ENCODE measurements around the gene ZNF736.
"Not testable (repeated sequence)": the region's sequence is repeated elsewhere in the genome, so short reads cannot be mapped to it uniquely, and the experiment has no call there.

Gene ZNF736

DNA sequence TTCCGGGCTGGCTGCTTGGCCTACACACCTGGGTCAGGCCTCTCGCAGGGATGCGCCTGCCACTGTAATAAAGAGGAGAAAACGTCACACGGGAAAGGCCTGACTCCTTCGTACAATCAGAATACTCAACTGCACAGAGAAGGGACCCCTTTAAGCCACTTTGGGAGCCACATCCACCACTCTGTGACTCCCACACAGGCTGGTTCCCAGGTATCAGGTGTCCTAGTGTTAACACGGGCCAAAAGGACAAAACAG is 5.8 kb upstream of the ZNF736 start:
- peak overlapping the region; percentile 85 for H3K27ac ChIP-seq
- TF ChIP-seq, protein P1, sequence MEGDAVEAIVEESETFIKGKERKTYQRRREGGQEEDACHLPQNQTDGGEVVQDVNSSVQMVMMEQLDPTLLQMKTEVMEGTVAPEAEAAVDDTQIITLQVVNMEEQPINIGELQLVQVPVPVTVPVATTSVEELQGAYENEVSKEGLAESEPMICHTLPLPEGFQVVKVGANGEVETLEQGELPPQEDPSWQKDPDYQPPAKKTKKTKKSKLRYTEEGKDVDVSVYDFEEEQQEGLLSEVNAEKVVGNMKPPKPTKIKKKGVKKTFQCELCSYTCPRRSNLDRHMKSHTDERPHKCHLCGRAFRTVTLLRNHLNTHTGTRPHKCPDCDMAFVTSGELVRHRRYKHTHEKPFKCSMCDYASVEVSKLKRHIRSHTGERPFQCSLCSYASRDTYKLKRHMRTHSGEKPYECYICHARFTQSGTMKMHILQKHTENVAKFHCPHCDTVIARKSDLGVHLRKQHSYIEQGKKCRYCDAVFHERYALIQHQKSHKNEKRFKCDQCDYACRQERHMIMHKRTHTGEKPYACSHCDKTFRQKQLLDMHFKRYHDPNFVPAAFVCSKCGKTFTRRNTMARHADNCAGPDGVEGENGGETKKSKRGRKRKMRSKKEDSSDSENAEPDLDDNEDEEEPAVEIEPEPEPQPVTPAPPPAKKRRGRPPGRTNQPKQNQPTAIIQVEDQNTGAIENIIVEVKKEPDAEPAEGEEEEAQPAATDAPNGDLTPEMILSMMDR (IDR thresholded peaks at IDR 0.05): no peak
- TF ChIP-seq ZFX (IDR thresholded peaks at IDR 0.05; ENCODE audit: borderline replicate concordance): no peak

DNA sequence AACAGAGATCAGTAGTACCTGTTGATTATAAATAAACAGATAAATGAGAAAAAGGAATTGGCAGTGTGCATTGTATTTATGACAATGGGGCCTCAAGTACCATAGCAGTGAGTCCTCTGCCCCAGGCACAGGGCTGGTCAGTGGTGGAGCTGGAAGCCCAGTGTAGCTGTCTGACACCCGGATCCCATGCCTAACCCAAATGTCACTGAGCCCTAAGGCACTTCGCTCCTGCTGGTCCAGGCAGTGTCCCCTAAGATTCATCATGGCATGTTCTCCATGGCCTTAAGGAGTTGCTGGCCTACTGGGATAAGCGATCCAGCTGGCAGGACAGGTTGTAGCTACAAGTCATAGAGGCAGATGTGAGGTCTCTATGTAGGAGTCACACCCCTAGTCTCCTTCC is 3.3 kb upstream of the ZNF736 start:
- no peak overlapping the region for H3K27ac ChIP-seq
- no peak for TF ChIP-seq ZFX (IDR thresholded peaks at IDR 0.05; ENCODE audit: borderline replicate concordance)
- TF ChIP-seq, protein P1 (IDR thresholded peaks at IDR 0.05): no peak

DNA sequence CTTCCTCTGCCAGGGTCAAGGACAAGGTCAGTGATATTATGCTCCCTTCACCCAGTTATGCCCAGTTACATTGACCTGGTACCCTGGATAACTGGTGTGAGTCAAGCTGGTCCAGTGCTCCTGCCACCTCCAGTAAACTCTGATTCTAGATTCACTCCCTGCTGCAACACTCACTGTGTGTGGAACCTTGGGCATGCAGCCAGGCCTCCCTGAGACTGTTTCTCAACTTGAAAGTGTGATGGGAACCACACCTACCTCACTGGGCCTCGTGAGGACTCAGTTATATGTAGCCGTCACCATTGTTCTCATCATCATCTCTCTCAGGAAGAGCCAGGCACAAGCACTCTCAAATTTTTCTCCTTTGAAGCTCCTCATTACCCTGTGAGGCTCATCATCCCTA is 935 bp upstream of the ZNF736 start:
- H3K27ac ChIP-seq: peak overlapping the region; percentile 92
- TF ChIP-seq, protein P1 (IDR thresholded peaks at IDR 0.05): no peak
- TF ChIP-seq ZFX (IDR thresholded peaks at IDR 0.05; ENCODE audit: borderline replicate concordance): no peak

DNA sequence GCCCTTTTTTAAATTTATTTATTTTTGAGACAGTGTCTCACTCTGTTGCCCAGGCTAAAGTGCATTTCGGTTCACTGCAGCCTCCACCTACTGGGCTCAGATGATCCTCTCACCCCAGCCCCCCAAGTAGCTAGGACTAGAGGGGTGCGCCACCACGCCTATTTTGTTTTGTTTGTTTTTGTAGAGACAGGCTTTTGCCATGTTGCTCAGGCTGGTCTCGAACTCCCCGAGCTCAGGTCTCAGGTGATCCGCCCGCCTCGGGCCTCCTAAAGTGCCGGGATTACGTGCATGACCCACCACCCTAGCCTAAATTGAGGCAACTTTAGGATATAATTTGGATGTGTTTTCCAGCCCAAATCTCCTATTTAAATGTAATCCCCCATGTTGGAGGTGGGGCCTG is 805 bp downstream of the ZNF736 start:
- TF ChIP-seq, protein P1 (IDR thresholded peaks at IDR 0.05): no peak
- no peak for TF ChIP-seq ZFX (IDR thresholded peaks at IDR 0.05; ENCODE audit: borderline replicate concordance)
- H3K27ac ChIP-seq: peak overlapping the region; percentile 92

DNA sequence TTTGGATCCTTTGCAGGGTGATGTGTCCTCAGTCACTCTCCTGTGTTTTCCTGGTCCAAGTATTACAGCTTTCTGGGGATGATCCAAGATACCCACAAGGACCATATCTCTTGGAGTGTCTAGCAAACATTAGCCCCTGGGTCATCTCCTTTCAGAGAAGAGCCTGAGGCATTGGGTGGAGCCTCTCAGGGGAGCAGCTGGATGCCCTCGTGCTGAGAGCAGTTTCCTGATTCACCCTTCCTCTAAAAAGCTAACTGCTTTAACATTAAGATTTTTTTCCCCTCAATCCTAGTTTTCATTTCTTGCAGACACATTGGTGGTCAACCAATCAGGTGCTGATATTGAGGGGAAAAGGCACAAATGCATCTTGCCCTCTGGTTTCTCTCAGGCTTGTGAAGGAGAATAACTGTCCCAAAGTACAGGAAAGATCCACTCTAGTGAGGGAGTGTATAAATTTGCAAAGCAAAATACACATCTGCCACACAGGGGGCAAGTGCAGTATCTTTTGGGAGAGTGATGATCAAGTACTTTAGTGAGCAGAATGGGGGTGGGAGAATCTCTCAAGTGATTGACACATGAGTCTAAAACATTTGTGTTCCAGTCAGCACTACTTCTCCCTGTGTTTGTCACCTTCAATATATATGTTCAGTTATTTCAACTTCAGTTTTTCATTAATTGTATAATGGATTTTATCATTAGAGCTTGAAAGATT is 2.4 kb downstream of the ZNF736 start:
- H3K27ac ChIP-seq: peak overlapping the region; percentile 92

DNA sequence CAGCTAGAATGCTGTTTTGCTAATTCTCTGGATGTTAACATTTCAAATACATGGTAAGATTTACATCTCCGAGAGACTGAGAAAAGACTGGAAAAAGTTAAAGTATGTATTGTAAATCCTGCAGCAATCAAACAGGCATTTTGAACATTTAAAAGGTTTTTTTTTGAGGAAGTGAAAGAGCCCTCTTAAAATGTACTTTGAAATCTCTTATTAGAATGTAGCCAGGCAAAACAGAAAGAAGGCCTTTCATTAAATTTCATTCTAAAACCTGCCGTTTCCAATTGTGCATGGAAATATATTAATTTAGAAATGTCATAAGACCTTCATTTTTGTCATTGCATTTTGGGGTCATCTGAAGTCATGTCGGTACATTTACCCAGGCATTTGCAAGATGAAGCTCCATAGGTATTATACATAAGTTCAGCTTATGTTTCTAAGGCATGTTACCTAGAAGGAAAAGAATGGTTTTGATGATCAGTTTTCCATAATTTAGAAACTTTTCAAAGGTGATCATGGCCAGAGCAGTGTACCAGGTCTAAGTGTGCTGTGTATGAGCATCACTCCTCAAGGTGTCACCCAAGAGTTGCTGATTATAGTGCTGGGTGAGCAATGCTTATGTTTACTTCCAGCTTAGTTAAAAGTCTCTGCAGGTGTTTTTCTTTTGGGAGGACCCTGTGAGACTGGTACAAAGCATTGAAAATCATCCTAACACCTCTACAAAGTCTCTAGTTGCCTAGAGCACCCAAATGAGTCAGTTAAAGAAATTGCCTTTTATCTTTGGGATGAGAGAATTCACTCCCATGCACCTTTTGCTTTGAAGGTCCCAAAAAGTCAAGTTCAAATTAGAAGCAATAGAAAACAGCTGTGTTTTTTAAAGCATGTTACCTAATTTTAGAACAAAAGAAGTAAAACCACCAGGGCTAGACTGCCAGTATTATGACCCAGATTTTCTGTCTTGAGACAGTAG is 7.1 kb downstream of the ZNF736 start:
- TF ChIP-seq, protein P1 (IDR thresholded peaks at IDR 0.05): 0 out of 2 replicates have a peak, but pooled peaks have one; percentile 11
- no peak for TF ChIP-seq ZFX (IDR thresholded peaks at IDR 0.05; ENCODE audit: borderline replicate concordance)
- H3K27ac ChIP-seq: no peak overlapping the region

DNA sequence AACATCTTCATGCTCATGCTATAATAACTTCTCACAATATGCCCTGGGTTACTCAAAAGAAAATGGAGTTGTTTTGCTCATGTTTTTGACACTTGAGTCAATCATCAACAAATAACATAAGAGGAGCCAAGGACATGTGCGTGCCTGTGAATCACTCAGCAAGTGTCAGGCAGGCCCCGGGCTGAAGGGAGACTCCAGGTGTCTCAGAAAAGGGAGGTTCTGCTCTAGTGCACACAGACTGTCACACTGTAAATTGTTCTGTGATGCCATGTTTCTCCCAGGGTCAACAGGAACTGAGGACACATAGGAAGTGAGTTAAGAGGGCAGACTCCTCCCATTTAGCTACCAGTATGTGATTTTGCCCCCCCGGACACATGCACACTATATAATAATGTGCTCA is 10.4 kb downstream of the ZNF736 start:
- not testable (repeated sequence) for H3K27ac ChIP-seq

DNA sequence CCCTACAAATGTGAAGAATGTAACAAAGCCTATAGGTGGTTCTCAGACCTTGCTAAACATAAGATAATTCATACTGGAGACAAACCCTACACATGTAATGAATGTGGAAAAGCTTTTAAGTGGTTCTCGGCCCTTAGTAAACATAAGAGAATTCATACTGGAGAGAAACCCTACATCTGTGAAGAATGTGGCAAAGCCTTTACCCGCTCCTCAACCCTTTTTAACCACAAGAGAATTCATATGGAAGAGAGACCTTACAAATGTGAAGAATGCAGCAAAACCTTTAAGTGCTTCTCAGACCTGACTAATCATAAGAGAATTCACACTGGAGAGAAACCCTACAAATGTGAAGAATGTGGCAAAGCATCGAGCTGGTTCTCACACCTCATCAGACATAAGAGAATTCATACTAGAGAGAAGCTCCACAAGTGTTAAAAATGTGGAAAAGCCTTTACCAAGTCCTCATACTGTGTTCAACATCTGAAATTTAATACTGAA is 35.0 kb downstream of the ZNF736 start:
- not testable (repeated sequence) for H3K27ac ChIP-seq
